GM19372 (cell line): ENCODE results near the gene C4BPA.

ENCODE experiments used
- ATAC-seq: cut with Tn5 transposase; IDR thresholded peaks from one replicate; pipeline ENCODE4 v1.9.1; 2021; ENCODE audit warnings: mild to moderate bottlenecking, low read depth, moderate library complexity; ENCODE audit not compliant: unreplicated experiment

Gene C4BPA

DNA sequence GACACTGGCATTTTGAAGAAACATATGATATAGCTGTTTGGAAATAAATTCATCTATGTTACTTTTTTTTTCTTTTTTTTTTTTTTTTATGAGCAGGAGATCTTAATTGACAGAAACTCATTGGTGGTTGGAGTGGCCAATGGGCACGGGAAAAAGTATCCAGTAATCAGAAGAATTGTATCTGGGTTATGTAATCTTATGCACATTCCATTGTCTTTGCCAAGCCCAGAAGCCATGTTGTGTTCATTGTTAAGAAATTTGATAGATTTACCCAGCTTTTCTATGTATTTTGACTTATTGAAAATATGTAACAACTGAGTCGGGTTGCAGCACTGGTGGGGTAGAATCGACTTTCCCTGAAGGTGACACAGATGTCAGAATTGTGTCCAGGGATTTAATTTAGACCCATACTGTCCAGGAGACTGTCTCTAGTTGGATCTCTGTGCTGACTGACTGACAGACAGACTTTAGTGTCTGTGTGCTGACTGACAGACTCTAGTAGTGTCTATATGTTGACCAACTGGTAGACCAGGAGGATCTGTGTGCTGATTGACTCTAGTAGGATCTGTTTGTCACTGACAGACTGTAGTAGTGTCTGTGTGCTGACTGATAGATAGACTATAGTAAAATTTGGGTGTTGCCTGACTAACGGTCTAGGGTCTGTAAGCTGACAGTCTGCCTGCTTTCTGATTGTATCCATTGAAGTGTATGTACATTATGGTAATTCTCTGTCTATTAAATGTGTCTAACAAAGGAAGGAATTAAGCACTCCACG is 27.7 kb upstream of the C4BPA start:
- no peak for ATAC-seq

DNA sequence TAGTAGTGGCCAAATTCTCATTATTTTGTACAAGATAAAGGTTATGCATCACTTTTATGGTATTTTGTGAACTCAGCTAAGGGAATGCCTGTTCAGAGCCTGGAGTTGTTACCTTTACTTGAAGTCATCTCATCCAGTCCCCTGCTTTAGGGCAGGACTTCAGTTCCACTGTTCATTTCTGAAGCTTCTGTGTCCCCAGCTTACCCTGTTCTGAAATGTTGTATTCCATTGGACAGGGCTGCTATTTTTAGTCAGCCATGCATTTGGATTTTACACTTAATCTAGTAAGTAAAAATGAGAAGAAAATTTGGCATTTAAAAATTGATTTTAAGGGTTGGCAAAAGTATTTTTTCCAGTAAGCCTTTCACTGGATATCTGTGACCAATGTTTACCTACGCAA is 27.0 kb upstream of the C4BPA start:
- no peak for ATAC-seq

DNA sequence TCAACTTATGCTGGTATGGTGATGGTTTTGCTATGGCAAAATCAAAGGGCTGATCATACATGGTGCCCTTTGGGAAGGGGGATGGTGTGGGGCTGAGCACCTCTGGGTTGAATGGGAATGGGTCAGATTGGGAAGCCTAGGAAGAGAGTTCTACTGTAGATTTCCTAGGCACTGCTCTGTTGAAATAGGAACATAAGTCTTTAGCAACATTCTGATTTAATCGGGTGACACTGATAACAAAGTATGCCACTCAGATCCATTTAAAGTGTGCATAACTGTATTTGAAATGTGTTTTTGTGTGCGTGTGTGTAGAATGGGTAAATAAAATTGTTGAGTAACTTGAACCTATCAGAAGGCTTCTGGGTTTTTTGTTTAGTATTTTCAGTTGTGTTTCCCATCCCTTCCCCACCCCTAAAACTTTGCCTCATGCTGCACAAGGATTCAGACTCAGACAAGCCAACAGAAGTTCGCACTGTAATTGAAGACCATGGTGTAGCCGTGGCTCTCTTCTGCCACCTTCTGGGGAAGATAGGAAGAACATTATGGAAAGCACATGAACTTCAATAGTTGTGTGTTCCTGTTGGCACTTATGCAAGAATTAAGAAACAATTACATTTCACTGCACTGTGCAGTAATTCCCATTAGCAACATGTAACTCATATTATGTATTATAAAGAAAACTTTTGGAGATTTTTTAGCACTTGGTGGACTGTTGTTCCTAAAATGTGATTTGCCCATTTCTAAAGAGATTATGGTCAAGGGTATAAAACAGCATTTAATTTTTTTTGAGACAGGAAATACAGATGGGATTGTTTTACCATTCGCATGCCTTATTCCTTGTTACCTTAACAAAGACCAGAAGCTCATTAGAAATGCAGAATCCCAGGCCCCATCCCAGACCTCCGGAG is 26.3 kb upstream of the C4BPA start:
- no peak for ATAC-seq

DNA sequence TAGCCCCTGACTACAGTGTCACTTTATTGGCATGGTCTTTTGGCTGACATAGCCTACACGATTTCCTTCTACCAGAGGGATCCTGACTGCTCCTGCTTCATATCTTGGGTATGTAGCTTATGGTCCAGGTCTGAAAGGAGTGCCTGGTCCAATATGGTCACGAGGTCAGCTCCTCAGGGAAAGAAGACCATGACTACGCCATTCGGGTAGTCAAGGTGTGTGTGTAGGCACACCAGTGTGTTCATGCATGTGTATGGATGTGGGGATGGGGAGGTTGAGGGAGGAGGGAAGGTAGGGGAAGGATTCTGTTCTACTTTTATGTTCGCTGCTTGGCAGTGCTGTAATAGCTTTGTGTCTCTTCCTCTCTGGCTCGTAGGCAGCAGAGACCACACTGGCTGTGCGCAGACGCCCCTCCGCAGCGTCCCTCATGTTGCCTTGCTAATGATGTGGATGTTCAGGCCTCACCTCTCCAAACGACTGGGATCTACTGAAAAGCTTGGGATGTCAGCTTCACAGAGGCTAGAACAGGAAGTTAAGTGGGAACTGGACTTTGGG is 25.4 kb upstream of the C4BPA start:
- no peak for ATAC-seq

DNA sequence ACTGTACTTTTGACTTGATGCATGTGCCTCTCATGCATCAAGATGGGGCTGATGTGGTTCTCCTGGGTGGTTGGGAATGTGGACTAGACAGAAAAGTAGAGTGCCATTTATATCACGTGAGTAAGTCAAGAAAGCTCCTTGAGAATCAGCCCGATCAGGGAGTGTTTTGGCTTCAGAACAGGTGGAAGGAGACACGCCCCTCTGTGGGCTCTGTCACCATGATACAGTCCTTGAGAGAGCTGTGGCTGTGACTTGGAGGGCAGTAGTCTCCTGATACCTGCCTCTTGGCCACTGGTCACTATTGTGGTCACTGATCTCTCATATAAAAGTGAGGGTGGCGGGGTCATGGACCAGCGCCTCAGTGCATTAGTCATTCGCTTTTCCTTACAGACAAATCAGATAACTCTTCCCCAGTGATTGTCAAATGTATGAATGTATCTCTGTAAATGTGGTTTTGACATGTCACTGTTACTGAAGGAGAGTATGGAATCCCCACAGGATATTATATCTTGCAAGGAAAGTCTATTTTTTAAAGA is 24.3 kb upstream of the C4BPA start:
- ATAC-seq = no peak

DNA sequence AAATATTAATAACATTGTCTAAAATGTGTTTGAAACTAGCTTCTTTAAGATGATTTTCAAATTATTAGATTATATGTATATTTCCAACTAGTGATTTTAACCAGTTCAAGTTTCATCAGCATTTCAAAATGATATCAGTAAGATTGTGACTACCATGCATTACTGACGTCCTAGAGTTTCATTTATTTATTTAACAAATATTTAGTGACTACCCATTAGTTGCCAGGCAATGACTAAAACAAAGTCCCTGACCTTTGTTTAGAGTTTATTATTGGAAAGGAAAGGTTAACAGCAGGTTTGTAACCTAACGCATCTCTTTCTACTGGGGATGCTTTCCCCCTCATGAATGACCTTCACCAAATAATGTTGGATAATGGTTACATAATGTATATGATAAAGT is 22.9 kb upstream of the C4BPA start:
- ATAC-seq = no peak

DNA sequence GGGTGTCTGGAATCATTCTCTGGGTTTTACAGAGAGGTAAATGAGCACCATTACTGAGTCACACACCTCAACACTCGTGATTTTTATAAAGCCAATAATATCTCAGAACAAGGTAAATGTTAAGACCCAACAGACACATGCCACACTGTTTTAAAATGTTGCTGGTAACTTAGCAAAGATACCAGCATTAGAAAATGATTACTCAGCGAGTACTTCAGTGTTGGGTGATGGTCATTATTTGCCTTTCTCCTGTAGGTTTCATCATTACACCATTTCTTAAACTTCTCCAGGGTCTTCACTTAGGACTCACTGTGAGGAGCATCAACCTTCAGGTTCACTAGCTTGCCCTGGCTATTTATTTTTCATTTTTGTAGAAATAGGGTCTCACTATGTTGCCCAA is 22.2 kb upstream of the C4BPA start:
- ATAC-seq = no peak

DNA sequence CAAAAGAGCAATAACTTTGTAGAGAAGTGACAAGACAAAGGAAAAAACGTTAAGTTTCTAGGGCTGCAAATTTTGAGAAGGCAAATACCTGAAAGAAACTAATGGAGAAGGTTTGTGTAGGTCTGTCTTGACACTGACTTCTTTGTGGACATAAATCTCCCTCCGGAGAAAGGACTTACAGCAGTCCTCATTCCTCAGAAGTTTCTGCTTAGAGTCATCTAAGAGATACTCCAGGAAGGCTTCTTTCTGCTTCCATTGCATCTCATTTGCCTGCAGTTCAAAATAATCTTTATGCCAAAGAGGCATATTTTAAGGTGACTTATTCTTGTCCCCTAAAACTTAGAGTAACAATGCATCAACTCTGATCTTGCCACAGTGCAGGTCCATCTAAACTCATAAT is 19.8 kb upstream of the C4BPA start:
- no peak for ATAC-seq

DNA sequence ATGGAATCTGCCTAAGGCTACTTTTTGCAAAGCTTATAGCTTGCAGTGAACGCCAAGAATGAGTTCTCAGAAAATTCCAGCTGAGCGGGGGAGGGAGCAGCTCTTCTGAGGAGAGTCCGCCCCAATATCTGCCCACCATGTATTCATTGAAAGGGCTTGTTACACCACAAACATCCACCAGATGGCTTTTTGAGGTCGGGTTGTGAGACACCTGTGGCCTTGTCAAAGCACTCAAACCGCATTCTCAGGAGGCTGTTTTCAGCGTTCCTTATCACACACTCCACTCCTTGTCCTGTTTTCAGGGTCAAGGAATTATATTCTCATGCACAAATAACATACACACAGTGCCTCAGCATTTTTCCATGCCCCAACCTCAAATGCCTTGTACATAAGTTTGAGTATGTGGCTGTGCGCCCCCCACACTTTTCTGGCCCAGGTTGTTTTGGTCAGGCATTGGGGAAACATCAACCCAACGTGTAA is 19.3 kb upstream of the C4BPA start:
- ATAC-seq = no peak

DNA sequence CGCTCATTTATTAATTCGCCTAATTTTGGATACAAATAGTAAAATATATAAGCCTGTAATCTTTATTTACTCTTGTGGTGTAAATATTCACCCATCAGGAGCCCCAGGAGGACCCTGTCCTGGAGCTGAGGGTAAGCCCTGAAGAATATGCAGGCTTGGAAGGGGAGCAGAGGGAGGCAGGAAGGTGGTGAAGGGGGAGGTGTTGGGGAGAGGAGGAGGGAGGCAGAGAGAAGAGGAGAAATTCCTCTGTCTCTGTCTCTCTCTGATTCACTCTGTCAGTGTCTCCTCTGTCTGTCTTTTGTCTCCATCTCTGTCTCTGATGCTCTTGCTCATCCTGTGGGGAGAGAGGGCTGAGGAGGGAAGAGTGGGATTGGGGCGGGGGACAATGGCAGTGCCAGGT is 18.1 kb upstream of the C4BPA start:
- no peak for ATAC-seq

DNA sequence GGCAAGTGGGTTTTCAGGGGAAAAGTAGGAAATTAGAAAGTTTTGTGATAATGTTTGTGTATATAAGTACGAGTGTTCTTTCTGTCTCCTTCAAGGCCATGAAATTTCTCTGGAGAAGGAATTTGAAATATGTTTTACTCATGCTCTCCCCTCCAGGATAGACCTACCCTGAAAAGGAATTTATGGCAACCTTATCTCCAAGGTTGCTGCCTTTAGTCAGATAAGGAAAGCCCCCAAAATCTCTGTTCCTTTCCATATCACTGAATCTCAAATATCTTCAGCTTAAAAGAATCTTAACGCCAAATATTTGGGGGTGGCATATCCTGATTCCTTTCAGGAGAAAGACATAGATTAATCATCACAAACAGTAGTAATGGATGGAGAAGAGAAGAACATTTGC is 15.9 kb upstream of the C4BPA start:
- no peak for ATAC-seq

DNA sequence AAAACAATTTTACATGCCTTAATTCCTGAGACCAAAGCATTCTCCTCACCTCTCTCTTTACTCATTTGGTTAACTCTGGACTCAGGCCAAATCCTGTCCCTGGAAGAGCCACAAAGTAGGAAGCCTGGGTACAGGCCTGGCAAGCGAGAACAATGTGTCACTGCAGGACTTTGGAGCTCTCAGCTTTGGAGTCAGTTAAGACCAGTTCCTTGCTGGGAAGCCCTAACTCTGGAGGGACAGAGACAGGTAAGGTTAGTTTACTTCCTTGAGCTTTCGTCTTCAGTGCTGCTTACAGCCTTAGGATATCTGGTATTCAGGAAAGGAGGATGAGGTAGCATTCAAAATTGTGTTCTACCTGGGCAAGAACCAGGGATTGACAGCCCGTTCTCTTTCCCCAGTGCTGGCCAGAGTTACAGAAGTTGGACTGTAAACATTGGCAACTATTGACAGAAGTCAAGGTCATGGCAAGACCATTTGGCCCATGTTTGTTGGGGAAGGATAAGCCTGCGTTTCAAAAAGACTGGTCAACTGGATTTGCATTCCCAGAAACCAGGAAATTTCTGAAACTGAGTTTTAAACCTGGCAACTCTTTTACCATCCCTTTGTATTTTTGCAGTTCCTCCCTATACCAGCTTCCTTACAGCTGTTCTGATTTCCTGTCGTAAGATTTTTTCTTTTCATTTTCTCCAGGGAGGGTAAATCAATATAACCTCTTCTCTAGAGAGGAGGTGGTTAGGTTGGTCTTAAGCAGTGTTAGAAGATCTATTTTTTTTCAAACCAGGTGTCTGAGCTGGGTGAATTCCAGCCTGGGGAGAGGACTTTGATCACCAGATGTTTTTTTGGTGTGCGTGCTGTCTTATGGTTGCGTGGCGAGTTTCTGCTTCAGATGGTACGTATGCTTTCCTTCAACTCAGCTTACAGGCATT is 15.1 kb upstream of the C4BPA start, which contains the start of gene C4BPB:
TSS of gene C4BPB (plus strand) at position 160 of the 926 bp plus-strand sequence. CDS start at position 832, 672 bp downstream.
- no peak for ATAC-seq

DNA sequence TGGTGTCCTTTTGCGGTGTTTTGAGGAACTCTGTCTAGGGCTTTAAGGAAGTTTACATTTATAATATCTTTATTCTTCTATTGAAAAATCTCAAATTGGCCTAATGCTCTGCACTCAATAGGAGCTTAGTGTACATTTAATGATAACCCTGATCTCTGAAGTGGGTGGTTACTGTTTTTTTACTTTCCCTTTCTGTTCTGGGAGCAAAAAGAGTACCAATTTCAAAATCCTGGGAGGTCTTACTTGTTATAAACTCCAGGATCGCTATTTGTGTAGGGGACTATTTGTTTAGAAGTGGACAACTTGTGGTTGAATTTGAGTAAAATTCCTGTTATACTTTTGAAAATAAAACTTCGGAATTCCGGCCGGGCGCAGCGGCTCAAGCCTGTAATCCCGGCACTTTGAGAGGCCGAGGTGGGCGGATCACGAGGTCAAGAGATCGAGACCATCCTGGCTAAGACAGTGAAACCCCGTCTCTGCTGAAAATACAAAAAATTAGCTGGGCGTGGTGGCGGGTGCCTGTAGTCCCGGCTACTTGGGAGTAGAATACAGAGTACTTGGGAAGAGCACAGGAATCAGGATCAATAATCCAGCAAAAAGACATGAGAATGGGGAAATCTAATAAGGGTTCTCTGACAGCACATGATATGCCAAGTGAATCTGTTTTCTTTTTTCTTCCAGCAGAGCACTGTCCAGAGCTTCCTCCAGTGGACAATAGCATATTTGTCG is 14.2 kb upstream of the C4BPA start:
- no peak for ATAC-seq

DNA sequence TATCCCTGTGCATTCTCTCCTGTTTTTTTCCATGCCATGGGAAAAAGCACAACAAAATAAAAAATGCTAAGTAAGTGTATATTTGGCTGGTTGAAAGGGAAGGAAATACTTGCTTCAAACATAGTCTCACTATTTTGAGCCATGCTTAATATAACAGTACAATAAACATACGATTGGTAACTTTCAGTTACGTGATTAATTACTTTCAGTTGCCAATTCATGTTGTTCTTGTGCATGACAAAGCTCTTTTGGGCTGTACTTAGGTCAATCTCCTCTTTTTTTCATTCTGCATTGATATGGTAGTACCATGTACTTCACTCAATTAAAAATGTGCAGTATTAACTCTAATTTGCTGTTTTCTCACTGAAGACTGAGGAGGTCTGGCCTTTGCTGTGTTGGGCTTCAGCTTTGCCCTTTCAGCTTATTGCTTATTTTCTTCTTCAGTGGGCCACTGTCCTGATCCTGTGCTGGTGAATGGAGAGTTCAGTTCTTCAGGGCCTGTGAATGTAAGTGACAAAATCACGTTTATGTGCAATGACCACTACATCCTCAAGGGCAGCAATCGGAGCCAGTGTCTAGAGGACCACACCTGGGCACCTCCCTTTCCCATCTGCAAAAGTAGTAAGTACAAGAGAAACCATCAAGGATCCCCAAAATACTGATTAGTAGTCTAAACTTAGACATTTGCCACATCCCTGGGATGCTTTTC is 12.7 kb upstream of the C4BPA start:
- ATAC-seq = no peak

DNA sequence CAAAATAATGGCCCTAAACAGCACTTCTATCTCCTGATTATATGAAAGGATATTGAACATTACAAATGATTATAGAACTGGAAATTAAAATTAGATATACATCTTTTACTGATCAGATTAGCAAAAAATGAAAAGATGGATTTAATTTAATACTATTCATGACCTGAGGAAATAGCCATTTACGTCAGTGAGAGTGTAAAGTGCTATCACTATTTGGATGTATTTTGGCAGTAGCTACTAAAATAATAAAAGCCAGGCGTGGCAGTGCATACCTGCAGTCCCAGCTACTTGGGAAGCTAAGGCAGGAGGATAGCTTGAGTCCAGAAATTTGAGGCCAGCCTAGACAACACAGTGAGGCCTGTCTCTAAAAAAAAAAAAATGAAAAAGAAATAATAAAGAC is 10.1 kb upstream of the C4BPA start:
- no peak for ATAC-seq

DNA sequence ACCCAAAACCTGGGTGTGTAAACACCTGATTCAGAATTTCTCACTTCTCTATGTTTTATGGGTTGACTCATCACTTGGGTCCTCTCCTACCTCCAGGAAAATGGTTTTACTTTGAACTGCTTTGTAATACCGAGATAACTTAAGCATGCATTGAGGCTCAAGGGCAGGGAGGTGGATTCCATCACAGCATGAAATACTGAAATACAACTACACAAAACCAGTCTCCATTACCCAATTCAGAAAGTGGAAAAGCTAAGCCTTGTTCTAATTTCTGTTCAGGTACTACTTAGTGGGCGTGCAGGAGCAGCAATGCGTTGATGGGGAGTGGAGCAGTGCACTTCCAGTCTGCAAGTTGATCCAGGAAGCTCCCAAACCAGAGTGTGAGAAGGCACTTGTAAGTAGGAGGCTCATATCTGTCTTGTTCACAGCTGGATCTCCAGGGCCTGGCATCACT is 6.1 kb upstream of the C4BPA start:
- ATAC-seq = no peak

DNA sequence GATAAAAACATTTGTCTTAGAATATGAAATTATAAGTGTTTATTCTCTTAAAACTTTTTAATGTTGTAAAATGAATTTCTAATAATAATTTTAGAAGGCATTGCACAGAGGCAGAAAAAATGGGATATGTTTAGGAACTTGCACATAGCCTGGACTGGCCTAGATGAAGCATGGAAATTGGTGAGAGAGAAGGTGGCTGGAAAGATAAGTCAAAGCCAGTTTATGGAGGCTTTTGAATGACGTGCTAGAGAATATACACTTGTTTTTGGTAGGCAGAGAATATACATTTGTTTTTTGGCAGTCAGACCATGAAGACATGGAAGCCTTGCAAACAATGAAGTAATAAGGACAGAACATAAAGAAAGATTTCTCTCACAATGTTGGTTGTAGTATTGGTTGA is 2.3 kb upstream of the C4BPA start:
- no peak for ATAC-seq

DNA sequence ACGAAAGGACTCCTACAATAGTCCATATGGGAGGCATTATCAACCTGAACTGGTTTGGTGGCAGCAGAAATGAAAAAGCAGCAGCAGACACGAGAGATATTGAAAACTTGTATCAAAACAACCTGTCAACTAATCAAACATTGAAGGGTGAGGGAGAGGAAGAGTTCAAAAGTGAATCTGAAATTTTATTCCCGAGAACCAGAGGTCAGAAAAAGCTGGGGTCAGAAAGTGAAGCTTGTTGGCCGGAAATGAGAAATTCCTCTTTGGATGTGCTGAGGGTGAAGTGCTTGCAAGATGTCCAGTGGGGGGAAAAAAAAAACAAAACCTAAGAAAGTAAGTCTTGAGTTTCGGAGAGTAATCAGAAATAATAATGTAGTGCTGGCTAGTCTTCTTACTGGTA is 1.9 kb upstream of the C4BPA start:
- no peak for ATAC-seq

DNA sequence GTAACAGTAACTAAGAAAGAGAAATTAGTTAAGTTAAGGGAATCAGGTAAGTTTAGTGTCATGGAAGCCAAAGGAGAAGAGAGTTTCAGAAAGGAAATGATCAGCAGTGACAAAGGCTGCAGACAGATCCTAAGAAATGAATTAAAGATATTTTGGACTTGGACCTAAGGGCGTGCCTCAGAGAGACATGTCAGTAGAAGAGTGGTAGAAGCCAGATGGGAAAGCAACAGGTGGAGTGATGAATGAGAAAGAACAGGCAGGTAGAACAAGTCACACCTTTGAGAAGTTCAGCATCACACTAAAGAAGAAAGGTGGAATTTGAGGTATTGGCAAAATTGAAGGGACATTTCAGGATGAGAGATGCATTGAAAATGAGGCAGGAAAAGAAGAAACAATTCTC is 1.4 kb upstream of the C4BPA start:
- ATAC-seq = no peak
